ENCODE data around the gene LDHA.

GRCh38 chr11:18392434-18393321, 1.7 kb upstream of the LDHA start:
- no peak for TF ChIP-seq CTCF (IDR thresholded peaks at IDR 0.05; ENCODE audit: insufficient read depth, low read length)
- no peak for TF ChIP-seq POLR2AphosphoS5 (IDR thresholded peaks at IDR 0.05; ENCODE audit: low read depth)
